Middle frontal gyrus (tissue), 1 donor: ENCODE results near the gene GRXCR1.

ENCODE experiments used
- DNase-seq: peaks from one replicate; pipeline ENCODE4 v3.0.0-alpha.2; 2015; ENCODE audit warnings: low spot score; ENCODE audit errors: extremely low spot score

Gene GRXCR1

DNA sequence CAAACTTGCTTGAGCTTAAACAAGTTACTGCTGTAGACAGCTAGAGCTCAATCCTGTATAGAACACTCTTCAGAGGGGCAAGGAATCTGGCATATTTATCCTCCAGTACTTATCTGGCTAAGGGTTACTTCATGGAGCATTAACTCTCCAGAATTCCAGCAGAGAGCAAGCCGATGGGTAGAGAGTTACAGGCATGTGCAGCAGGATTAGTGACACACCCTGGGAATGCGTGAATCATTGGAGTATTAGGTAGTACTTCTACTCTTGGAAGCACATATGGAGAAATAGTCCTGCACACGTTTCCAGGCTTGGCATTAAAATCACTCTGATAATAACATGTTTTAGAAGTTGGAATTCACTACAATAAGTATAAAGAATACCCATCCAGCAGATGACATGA lies 35.4 kb downstream of the GRXCR1 start:
- DNase-seq: no peak

DNA sequence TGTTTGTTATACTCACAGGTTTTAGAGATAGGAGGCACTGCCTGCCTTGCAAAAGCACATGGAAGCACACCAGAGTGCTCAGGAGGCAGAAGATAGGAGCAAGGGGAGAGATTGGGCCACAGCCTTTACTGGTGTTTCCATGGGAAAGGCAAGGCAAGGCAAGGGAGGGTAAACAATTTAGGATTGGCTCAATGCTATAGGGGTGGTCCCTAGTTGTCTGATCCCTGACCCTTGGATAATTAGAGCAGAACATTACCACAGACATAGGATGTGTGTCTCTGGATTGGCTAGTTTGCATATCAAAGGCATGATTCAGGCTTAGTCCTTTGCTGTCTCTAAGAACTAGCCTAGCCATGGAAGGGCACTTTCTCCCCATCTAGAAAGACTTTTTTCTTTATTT lies 36.1 kb downstream of the GRXCR1 start:
- DNase-seq: no peak

DNA sequence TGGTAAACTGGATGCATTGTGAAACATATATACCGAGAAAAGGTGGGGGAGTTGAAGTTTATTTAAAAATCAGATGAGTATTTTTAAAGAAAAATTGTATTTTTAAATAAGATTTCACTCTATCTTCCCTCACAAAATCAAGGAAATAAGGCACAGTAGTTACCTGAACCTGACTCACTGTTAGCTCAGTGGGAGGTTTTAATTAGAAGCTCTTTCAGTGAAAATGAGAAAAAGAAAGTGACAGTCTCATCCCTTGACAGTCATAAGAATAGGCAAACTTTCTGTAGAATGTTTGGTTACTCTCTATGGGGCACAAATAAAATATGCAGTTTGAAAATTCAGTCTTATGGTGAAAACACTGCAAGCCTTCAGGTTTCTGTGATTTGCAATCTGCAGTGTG lies 49.7 kb downstream of the GRXCR1 start:
- no peak for DNase-seq

DNA sequence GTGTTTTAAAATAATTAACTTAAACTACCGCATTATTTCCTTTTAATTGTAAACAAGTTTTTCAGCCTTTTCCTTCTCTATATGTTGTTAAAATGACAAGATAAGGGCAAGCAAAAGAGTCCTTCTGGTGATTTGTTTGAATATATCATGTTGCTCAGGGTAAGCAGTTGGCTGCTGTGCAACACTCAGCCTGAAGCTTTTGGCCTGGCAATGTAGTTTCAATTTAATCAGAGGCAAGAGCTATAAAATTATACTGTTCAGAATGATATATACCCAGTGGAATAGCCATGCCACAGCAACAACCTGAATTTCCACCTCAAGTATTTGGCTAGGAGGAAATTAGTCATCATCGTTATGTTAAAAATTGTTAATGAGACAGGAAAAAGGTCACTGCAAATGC lies 53.4 kb downstream of the GRXCR1 start:
- DNase-seq: no peak

DNA sequence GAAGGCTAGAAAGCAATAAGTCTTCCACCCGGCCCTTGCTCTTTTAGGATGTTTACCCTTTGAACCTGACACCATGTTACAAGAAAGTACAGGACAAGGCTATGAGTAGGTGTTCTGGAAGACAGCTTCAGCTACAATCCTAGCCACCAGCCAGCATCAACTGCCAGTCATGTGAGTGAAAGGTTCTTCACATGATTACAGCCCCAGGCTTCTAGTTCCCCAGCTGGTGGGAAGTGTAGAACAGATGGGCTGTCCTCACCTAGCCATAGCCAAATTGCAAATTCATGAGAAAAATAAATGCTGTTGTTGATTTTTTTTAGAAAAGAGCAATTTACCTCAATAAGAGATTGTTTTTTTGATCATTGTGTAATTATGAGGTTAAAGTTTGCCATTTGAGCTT lies 60.8 kb downstream of the GRXCR1 start:
- no peak for DNase-seq

DNA sequence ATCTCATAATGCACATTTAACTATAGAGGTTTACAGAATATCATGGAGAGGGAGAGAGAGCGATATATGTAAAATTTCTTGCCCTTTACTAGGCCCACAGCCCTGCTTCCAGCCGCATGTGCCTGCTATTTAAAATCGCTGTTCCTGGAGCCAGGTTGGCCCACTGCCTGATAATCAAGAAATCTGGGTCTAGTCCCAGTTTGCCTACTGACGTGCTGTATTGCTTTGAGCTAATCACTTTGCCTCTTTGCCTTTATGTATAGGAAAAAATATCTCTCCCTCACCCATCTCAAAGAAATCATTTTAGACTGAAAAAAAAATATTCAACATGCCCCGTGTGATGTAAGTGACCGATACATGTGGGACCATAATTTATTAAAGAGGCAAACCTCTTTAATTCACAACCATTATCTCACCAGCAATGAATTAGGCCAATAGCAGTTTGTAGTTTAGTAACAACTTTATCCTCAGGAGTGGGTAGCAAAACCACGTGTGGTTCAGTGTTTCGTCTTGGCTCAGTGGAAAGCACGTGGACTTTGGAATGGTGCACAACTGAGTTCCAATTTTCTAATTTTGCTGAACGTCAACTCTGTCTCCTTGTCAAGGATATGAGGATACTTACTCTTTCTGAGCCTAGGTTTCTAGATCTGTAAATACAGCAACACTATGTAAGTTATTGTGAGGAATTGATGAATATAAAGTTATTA lies 62.6 kb downstream of the GRXCR1 start:
- peak; percentile 24 for DNase-seq

DNA sequence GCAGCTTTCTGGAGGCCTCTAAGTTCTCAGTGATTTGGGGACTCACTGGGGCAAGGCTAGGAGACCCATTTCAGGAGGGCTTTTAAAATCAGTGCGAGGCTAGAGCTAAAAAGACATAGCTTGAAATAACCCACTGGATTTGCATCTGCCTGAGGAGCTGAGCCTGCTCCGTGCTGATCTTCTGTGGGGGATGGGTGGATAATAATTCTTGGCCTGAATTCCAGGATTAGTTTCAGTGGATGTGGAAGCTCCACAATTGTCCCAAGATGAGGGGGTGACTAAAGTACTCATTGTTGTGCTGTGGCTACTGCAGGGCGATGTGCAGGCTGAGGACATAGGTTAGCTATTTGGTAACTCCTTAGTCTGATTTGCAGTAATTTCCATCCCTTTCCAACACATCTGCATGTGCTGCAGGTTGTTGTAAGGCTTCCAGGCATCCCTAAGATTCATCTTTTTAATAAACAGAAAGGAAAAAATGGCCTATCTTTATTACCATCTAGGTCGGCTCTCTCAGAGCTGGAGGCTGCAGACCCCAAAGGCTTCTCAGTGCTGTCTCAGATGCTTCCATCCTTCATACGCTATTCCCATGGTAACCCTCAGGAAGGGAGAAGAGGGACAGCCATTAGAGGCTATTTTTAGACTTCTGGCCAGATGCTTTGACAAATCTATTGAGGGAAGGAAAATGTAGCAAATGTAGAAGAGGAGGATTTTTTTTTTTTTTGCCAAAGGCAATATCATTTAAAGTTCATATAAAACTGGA lies 63.4 kb downstream of the GRXCR1 start:
- DNase-seq: no peak

DNA sequence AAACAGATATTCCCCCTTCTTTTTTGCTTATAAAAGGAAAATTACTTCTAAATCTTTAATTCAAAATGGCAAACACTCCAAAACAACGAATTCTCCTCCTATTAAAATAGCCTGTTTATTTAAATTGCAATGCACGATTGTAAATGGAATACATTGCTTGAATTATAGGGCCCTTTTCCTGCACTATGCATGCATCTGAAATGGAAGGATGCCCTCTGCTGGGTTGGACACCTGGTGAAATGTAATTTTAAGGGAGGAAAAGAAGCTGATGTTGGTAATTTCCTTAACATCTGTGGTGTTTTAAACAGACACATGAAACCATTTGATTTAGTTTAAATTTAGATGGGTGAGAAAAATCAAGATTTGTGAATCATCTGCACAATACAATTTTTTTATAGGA lies 72.8 kb downstream of the GRXCR1 start:
- peak; percentile 15 for DNase-seq

DNA sequence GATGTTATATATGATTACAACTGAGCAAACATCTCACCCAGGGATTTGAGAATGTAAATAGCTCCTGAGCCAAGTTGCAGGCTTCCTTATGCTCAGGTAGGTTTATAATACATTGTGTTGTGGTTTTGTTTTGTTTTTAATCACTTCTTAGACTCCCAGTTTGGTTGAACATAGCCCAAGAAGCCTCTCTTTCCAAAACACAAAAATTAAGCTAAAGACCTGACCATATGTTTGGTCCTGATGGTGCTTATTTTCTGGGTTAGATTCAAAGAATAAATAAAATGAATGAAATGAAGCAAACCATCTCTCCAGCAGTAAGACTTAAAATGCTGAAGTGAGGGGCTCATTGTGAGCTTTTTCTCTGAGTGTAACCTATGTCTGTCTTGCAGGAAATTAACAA lies 93.5 kb downstream of the GRXCR1 start:
- no peak for DNase-seq

DNA sequence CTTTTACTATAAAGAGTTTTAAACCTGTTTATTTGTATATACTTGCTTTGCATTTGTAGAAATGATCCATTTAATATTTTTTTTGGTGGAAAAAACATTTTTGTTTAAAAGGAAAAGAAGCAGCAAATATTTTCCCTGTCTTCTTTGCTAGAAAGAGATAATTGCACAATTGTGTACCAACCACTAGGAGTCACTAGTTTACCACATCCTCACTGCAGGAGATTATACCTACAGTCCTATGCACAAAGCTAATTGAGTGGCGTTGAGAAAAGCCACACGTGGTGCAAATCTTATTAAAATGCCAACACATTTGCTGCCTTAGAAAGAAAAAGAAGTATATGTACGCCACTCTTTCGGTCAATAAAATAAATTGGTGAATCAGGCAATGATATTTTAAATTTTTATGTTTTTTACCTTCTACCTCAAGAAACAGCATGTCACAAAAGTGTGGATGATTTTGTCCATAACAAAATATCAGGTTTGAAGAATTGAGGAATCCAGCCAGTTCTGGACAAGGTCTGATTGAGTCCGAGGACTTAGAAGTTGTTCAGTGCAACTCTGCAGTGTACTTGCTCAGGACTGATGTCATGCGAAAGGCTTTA lies 102.9 kb downstream of the GRXCR1 start:
- DNase-seq: no peak

DNA sequence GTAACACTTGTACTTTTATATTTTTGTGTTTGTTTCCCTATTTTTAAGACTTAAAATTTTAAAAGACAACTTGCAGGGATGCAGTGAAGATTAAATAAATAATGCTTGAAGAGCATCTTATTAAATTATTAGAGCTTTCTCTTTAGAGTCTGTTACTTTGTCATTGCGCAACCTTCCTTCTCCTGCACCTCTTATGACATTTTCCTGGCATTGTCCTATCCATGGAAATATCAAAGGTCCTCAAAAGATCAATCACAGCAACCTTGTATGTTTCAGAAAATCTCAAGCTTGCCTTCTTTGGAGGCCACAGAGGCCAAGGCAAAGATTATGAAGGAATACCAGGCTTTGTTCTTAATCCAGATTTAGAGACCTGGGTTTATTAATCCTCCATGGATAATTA lies 116.3 kb downstream of the GRXCR1 start:
- DNase-seq: no peak

DNA sequence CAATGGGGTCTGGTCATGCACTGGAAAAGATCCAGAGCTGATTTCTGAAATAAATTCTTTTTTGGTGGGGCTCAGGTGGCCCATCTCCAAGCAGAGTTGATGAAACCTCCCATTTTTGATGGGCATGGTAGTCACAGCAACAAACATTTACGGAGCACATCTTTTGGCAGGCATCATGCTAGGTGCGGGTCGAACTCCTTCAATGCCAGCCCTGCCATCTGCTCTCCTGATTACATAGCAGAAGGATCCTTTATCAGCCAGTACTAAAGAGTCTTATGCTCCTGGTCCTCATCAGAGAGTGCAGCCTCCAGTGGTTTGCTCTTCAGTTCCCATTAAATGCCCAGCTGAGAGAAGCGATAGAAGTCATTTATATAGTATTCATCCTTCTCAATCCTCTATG lies 121.7 kb downstream of the GRXCR1 start:
- DNase-seq: no peak

DNA sequence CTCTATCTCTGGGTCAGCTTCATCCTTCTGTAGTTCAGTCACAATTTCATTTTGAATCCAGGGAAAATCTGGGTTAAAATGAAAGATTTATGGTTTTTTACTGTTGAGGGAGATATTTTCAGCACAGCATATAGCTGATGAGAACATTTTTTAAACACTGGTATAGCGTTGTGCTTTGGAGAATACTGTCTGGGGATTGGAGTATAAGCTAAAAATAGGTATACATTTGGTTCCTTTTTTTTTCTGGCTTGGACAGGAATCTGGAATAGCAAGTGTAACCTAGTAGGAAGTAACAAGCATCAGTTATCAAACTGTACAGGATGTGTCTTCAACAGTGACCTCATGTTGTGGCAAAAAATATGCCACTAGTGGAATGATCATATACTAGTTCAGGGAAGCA lies 149.1 kb downstream of the GRXCR1 start:
- DNase-seq: no peak

DNA sequence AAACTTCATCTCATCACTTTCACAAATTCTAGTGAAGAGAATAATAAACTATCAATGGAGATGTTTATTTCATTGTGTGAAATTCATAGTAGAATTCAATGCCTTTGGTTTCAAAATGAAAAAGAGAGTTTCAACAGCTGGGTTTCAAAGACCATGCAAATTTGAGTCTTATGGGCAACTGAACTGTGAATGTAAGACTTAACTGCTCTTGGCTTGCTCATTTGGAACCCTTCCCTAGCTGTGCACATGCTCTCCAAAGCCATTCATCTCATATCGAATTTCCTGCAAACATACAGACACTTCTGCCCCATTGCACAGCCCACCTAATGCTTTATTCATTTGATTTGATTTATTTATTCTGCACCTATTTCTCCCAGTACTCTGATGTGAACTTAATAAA lies 154.5 kb downstream of the GRXCR1 start:
- DNase-seq: no peak

DNA sequence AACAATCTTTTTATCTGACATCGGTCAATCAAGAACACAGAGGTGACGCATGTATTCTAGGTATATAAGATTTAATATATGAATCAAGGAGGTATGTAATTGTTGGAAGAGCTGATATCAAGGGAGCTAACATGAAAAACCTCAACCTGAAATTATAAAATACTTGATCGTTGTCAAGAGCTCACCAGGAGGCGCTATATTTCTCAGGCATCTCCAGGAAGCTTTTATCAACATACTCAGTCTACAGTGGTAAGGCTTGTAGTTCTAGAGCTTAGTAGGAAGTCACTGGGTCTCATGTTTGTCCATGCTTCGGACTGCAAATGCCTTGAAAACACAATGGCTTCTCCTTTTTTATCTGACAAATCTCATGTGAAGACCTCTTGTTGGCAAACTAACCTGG lies 156.1 kb downstream of the GRXCR1 start:
- no peak for DNase-seq

DNA sequence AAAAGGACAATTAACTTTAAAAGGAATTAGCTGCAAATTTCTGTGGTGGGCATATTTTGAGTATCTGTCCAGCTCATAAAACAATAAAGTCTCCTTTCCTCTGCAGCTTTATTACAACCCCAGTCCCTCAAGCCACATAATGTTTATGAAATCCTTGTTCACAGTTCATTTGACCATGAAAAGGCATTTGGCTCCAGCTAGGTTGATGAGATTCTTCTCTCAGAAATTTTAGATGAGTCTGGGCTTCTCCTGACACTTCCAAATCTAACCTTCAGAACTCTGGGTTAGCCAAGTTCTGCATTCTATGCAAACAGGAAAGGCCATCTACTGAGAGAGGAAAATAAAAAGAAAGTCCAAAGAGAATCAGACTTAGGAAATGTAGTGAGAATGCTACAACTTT lies 156.8 kb downstream of the GRXCR1 start:
- no peak for DNase-seq

DNA sequence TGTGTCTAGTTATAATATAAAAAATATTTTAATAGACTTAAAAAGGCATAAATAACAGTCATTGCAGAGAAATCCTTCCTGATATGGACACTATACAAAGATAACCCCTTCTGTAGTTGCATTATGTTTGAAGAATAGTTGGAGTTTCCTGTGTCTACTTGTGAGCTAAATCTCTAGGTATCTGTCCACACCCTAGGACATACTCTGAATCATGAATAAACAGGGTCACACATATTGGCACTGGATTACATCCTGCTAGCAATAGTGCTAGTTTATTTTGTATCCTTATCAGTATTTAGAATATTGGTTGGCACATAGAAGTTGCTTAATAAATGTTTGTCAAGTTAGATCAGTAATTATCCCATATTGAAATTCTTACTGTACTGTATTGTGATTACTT lies 173.9 kb downstream of the GRXCR1 start:
- no peak for DNase-seq

DNA sequence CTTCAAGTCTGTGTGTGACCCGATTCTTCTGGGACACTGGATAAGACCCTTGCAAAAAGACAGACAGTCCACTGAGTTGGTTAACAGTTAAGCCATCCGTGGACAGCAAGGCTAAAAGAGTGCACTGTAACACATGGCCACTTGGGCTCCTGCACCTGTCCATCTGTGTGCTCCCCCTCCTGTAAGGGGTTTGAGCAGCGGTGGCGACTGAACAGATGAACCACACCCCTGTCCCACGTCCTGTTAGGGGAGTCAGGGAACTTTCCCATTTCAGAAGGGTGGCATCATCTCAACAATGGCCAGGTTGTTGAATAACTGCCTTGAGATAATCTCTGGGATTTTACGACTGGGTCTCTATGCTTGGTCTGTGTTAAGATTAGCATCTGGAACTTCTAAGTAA lies 178.6 kb downstream of the GRXCR1 start:
- DNase-seq: no peak
